IMR-90 (cell line): ENCODE results near the gene CTCF.
A peak's percentile ranks its signal among the peaks of the same experiment; 100 is the strongest.

Experiments used
- BHLHE40 ChIP-seq: fragments of 150-350 bp; IDR thresholded peaks from 2 replicates; pipeline ENCODE4 v1.6.1; 2016; ENCODE audit warnings: mild to moderate bottlenecking, low read depth, low read length
- CEBPB ChIP-seq: IDR thresholded peaks from 2 replicates; pipeline ENCODE4 v1.6.1; 2012; ENCODE audit warnings: low read depth, low read length, improper control_type of control experiment
- CTCF ChIP-seq: conservative IDR thresholded peaks from 2 replicates; pipeline ENCODE4 v1.5.1; 2012; ENCODE audit warnings: mild to moderate bottlenecking, low read depth, low read length, improper control_type of control experiment
- FOS ChIP-seq: fragments of 150-350 bp; IDR thresholded peaks from 2 replicates; pipeline ENCODE4 v1.6.1; 2016; ENCODE audit warnings: low read depth, low read length
- MAFK ChIP-seq: IDR thresholded peaks from 2 replicates; pipeline ENCODE4 v1.6.1; 2012; ENCODE audit warnings: low read depth, low read length, improper control_type of control experiment
- NFE2L2 ChIP-seq: fragments of 150-350 bp; IDR thresholded peaks from 2 replicates; pipeline ENCODE4 v1.6.1; 2016; ENCODE audit warnings: low read depth, mild to moderate bottlenecking, low read length
- POLR2A ChIP-seq: IDR thresholded peaks from 2 replicates; pipeline ENCODE4 v1.6.1; 2012; ENCODE audit warnings: mild to moderate bottlenecking, low read depth, low read length
- RAD21 ChIP-seq: IDR thresholded peaks from 2 replicates; pipeline ENCODE4 v1.6.1; 2012; ENCODE audit warnings: low read length, improper control_type of control experiment
- RCOR1 ChIP-seq: IDR thresholded peaks from 2 replicates; pipeline ENCODE4 v1.6.1; 2012; ENCODE audit warnings: mild to moderate bottlenecking, low read length, improper control_type of control experiment; ENCODE audit not compliant: insufficient replicate concordance
- RFX5 ChIP-seq: IDR thresholded peaks from 2 replicates; pipeline ENCODE4 v1.8.0; 2012; ENCODE audit warnings: low read depth, mild to moderate bottlenecking, low read length, moderate library complexity
- SMC3 ChIP-seq: fragments of 150-350 bp; IDR thresholded peaks from 2 replicates; pipeline ENCODE4 v1.6.1; 2016; ENCODE audit warnings: low read depth, mild to moderate bottlenecking, antibody characterized with exemption, low read length, moderate library complexity
- TF ChIP-seq, protein P1 (sequence below): fragments of 150-350 bp; IDR thresholded peaks from 2 replicates; pipeline ENCODE4 v1.6.1; 2017; ENCODE audit warnings: mild to moderate bottlenecking, antibody characterized with exemption, low read length, low read depth
- TF ChIP-seq, protein P2 (sequence below): fragments of 150-350 bp; IDR thresholded peaks from 2 replicates; pipeline ENCODE4 v1.6.1; 2016; ENCODE audit warnings: low read depth, mild to moderate bottlenecking, low read length, moderate library complexity, borderline replicate concordance

GRCh38 chr16:67653128-67653788 lies 90.9 kb downstream of the CTCF start:
- peak; percentile 22; the same call in 1 of the 2 replicates for TF ChIP-seq CTCF
- TF ChIP-seq, protein P1, sequence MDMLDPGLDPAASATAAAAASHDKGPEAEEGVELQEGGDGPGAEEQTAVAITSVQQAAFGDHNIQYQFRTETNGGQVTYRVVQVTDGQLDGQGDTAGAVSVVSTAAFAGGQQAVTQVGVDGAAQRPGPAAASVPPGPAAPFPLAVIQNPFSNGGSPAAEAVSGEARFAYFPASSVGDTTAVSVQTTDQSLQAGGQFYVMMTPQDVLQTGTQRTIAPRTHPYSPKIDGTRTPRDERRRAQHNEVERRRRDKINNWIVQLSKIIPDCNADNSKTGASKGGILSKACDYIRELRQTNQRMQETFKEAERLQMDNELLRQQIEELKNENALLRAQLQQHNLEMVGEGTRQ, result no peak
- TF ChIP-seq FOS, result no peak
- peak; percentile 35; the same call in 1 of the 2 replicates for TF ChIP-seq POLR2A
- TF ChIP-seq MAFK, result no peak
- TF ChIP-seq RFX5, result no peak
- TF ChIP-seq RAD21, result no peak
- TF ChIP-seq CEBPB, result no peak
- no peak for TF ChIP-seq BHLHE40
- TF ChIP-seq, protein P2, sequence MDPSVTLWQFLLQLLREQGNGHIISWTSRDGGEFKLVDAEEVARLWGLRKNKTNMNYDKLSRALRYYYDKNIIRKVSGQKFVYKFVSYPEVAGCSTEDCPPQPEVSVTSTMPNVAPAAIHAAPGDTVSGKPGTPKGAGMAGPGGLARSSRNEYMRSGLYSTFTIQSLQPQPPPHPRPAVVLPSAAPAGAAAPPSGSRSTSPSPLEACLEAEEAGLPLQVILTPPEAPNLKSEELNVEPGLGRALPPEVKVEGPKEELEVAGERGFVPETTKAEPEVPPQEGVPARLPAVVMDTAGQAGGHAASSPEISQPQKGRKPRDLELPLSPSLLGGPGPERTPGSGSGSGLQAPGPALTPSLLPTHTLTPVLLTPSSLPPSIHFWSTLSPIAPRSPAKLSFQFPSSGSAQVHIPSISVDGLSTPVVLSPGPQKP, result no peak
- TF ChIP-seq NFE2L2, result no peak
- no peak for TF ChIP-seq RCOR1
- TF ChIP-seq SMC3, result no peak
